H1 (cell line): ENCODE data around the gene CXCL5. TPM values are rescaled to one million over a fixed set of nuclear protein-coding genes. Genes with fewer than 3 reads are reported as not detected.

Source experiments
- CTCF ChIA-PET: fragments of 300-600 bp; sonication (Branson Sonifier 250); formaldehyde crosslinking; loops from one replicate; lab custom pipeline; 2021; ENCODE audit not compliant: partially characterized antibody; lab: Charles Lee
- POLR2A ChIA-PET: fragments of 300-600 bp; sonication (Branson Sonifier 250); formaldehyde crosslinking; loops from one replicate; lab custom pipeline; 2021; ENCODE audit warnings: inconsistent platforms; ENCODE audit not compliant: partially characterized antibody; lab: Charles Lee
- DNase-seq, 2 experiments: peaks; one replicate each; pipeline versions ENCODE4 v3.0.0 to v3.0.0-alpha.2; 2010 to 2022; ENCODE audit warnings: low spot score in 2 of 2, low read depth in 1 of 2, mixed read lengths in 1 of 2
- FAIRE-seq: peaks from 2 replicates; lab custom pipeline; 2011; peaks lifted over from hg19 to GRCh38; lab: Jason Lieb, UNC
- H2AFZ ChIP-seq: 2 replicates; pipeline ENCODE4 v1.8.1; 2012; ENCODE audit warnings: low read length, inconsistent platforms
- H2AK5ac ChIP-seq: 2 replicates; pipeline ENCODE4 v1.6.1; 2013; ENCODE audit warnings: low read depth, low read length
- H2BK120ac ChIP-seq: replicated peaks from 2 replicates; pipeline ENCODE3; 2013; ENCODE audit warnings: low read depth, low read length, inconsistent platforms
- H2BK12ac ChIP-seq: 2 replicates; pipeline ENCODE4 v1.6.1; 2013; ENCODE audit warnings: low read depth, low read length
- H2BK15ac ChIP-seq: 2 replicates; pipeline ENCODE4 v1.6.1; 2013; ENCODE audit warnings: low read length
- H2BK20ac ChIP-seq: 2 replicates; pipeline ENCODE4 v1.6.1; 2013; ENCODE audit warnings: low read length
- H2BK5ac ChIP-seq: 2 replicates; pipeline ENCODE4 v1.6.1; 2013; ENCODE audit warnings: low read depth, low read length
- H3K14ac ChIP-seq: 2 replicates; pipeline ENCODE4 v1.6.1; 2013; ENCODE audit warnings: inconsistent platforms; ENCODE audit not compliant: insufficient read length
- H3K18ac ChIP-seq: 2 replicates; pipeline ENCODE4 v1.6.1; 2013; ENCODE audit warnings: low read length; ENCODE audit errors: extremely low read depth
- H3K23ac ChIP-seq: 2 replicates; pipeline ENCODE4 v1.6.1; 2013; ENCODE audit warnings: inconsistent platforms; ENCODE audit not compliant: insufficient read length
- H3K23me2 ChIP-seq: 2 replicates; pipeline ENCODE4 v1.6.1; 2013; ENCODE audit warnings: low read depth, low read length
- H3K27ac ChIP-seq: 2 replicates; pipeline ENCODE4 v1.6.1; 2011; ENCODE audit warnings: low read depth, low read length, inconsistent platforms
- H3K27me3 ChIP-seq, 4 experiments: replicated peaks in 1 of 4; 1 replicate in 1 of 4; 2 replicates in 3 of 4; pipeline versions ENCODE4 v1.6.1 to v1.8.1; 2011 to 2013; ENCODE audit warnings: low read length in 3 of 4, mild to moderate bottlenecking in 3 of 4, inconsistent platforms in 2 of 4, mixed read lengths in 2 of 4, moderate library complexity in 1 of 4; ENCODE audit not compliant: control insufficient read depth in 3 of 4, insufficient read depth in 3 of 4; ENCODE audit errors: extremely low read depth in 1 of 4
- H3K36me3 ChIP-seq, 4 experiments: 2 replicates each; pipeline versions ENCODE4 v1.6.1 to v1.8.1; 2011 to 2013; ENCODE audit warnings: mild to moderate bottlenecking in 4 of 4, low read length in 3 of 4, moderate library complexity in 2 of 4, control low read depth in 1 of 4, inconsistent platforms in 1 of 4; ENCODE audit not compliant: insufficient read depth in 4 of 4, control insufficient read depth in 2 of 4
- H3K4ac ChIP-seq: replicated peaks from 2 replicates; pipeline ENCODE3; 2013; ENCODE audit warnings: low read length, low read depth, mixed read lengths, inconsistent platforms; ENCODE audit not compliant: insufficient read length
- H3K4me1 ChIP-seq, 4 experiments: replicated peaks in 1 of 4; 1 replicate in 1 of 4; 2 replicates in 3 of 4; pipeline versions ENCODE4 v1.6.1 to v1.8.1; 2011 to 2013; ENCODE audit warnings: low read length in 3 of 4, inconsistent platforms in 2 of 4, mixed read lengths in 1 of 4; ENCODE audit not compliant: insufficient read depth in 4 of 4, control insufficient read depth in 3 of 4
- H3K4me2 ChIP-seq, 2 experiments: 2 replicates each; pipeline versions ENCODE4 v1.6.1 to v1.8.1; 2011 to 2013; ENCODE audit warnings: low read depth in 2 of 2, low read length in 2 of 2, control low read depth in 1 of 2, inconsistent platforms in 1 of 2, mild to moderate bottlenecking in 1 of 2; ENCODE audit not compliant: insufficient read depth in 1 of 2
- H3K4me3 ChIP-seq, 4 experiments: fragments of 200-600, 300-600 bp in 1 of 4; sonication (generic), shearing (Covaris generic), sonication (Bioruptor Twin) in 1 of 4; 2 replicates each; pipeline versions ENCODE4 v1.5.1 to v1.8.1; 2011 to 2016; ENCODE audit warnings: low read length in 4 of 4, low read depth in 3 of 4, control low read depth in 2 of 4, inconsistent platforms in 2 of 4, mild to moderate bottlenecking in 2 of 4, mixed read lengths in 1 of 4, moderate library complexity in 1 of 4; ENCODE audit not compliant: insufficient read depth in 2 of 4; ENCODE audit errors: extremely low read depth in 1 of 4
- H3K56ac ChIP-seq: replicated peaks from 2 replicates; pipeline ENCODE3; 2013; ENCODE audit warnings: low read depth, mild to moderate bottlenecking, mixed read lengths, low read length, inconsistent platforms; ENCODE audit not compliant: insufficient read length
- H3K79me1 ChIP-seq: 2 replicates; pipeline ENCODE4 v1.6.1; 2013; ENCODE audit warnings: low read depth, low read length, control low read depth
- H3K79me2 ChIP-seq, 2 experiments: 2 replicates each; pipeline versions ENCODE4 v1.6.1 to v1.8.1; 2012 to 2013; ENCODE audit warnings: low read length in 2 of 2, mild to moderate bottlenecking in 2 of 2, inconsistent platforms in 1 of 2; ENCODE audit not compliant: insufficient read depth in 2 of 2, control insufficient read depth in 1 of 2
- H3K9ac ChIP-seq, 4 experiments: replicated peaks in 1 of 4; 1 replicate in 1 of 4; 2 replicates in 3 of 4; pipeline versions ENCODE4 v1.6.1 to v1.8.1; 2011 to 2013; ENCODE audit warnings: low read depth in 3 of 4, low read length in 3 of 4, control low read depth in 2 of 4, mild to moderate bottlenecking in 2 of 4, moderate library complexity in 2 of 4, inconsistent platforms in 1 of 4; ENCODE audit errors: extremely low read depth in 1 of 4
- H3K9me3 ChIP-seq, 2 experiments: 2 replicates each; pipeline versions ENCODE4 v1.6.1 to v1.8.1; 2012 to 2013; ENCODE audit warnings: mild to moderate bottlenecking in 2 of 2, moderate library complexity in 2 of 2, control low read depth in 1 of 2, inconsistent platforms in 1 of 2, low read depth in 1 of 2, low read length in 1 of 2, mixed read lengths in 1 of 2; ENCODE audit not compliant: insufficient read depth in 2 of 2
- H4K20me1 ChIP-seq, 2 experiments: replicated peaks in 1 of 2; 2 replicates each; pipeline versions ENCODE3 to v1.8.1; 2011 to 2013; ENCODE audit warnings: inconsistent platforms in 2 of 2, low read length in 2 of 2, mild to moderate bottlenecking in 1 of 2; ENCODE audit not compliant: insufficient read depth in 2 of 2, control insufficient read depth in 1 of 2
- H4K5ac ChIP-seq: 2 replicates; pipeline ENCODE4 v1.6.1; 2013; ENCODE audit warnings: low read length, low read depth, mixed read lengths, inconsistent platforms; ENCODE audit not compliant: insufficient read length
- H4K8ac ChIP-seq: 2 replicates; pipeline ENCODE4 v1.8.0; 2013; ENCODE audit warnings: mild to moderate bottlenecking, moderate library complexity, low read length, inconsistent platforms; ENCODE audit not compliant: insufficient read depth; ENCODE audit errors: extremely low read depth
- H4K91ac ChIP-seq: replicated peaks from 2 replicates; pipeline ENCODE3; 2013; ENCODE audit warnings: low read length, mixed read lengths, inconsistent platforms; ENCODE audit not compliant: insufficient read length
- BCL11A ChIP-seq, 2 experiments: IDR thresholded peaks; one replicate each; pipeline ENCODE4 v1.6.1; 2011; ENCODE audit warnings: low read depth in 2 of 2, low read length in 2 of 2, mild to moderate bottlenecking in 2 of 2
- BRCA1 ChIP-seq: IDR thresholded peaks from 2 replicates; pipeline ENCODE4 v1.6.1; 2012; ENCODE audit warnings: low read depth, low read length, improper control_type of control experiment
- KDM5A ChIP-seq: fragments of 200-600 bp; IDR thresholded peaks from 2 replicates; pipeline ENCODE4 v1.7.1; 2012; ENCODE audit warnings: mild to moderate bottlenecking, low read length, inconsistent platforms, mixed read lengths
- SP4 ChIP-seq: IDR thresholded peaks from 2 replicates; pipeline ENCODE4 v1.6.1; 2012; ENCODE audit warnings: low read length, inconsistent platforms
- TAF7 ChIP-seq: optimal IDR thresholded peaks from 2 replicates; pipeline ENCODE3; 2011; ENCODE audit warnings: low read depth, mild to moderate bottlenecking, inconsistent platforms, low read length, moderate library complexity, borderline replicate concordance
- WGBS, 2 experiments: shearing (Covaris generic) in 1 of 2; methylation state at CpG; one replicate each; pipeline versions ENCODE4 v1.1.6 to v1.1.7; 2013 to 2015; ENCODE audit warnings: low lambda C conversion rate in 2 of 2, mixed read lengths in 2 of 2, inconsistent platforms in 1 of 2, low coverage in 1 of 2, missing lambda C conversion rate in 1 of 2; ENCODE audit not compliant: insufficient replicate concordance in 2 of 2, insufficient coverage in 1 of 2, insufficient read length in 1 of 2; ENCODE audit errors: extremely low coverage in 1 of 2, missing lambda C conversion rate in 1 of 2; 5-methylcytosine and 5-hydroxymethylcytosine counted together
- polyA plus RNA-seq, 7 experiments: library from polyadenylated mRNA; depleted of rRNA in 3 of 7; stranded (reverse) in 5 of 7; unstranded in 2 of 7; fragments of >200 nt in 5 of 7; fragments of 200-250 nt in 2 of 7; gene quantifications; 1 replicate in 5 of 7; 2 replicates in 1 of 7; 4 replicates in 1 of 7; pipeline versions ENCODE4 v1.2.1 to v1.2.3, GENCODE V29; 2011 to 2013; ENCODE audit warnings: missing spikeins in 2 of 7, mixed read lengths in 2 of 7
- total RNA-seq: library from RNA; stranded (reverse); fragmentation: NEBNext Ultra II Directional; extraction: Animal tissue kit (Norgen Biotek cat#: 25700); gene quantifications from 2 replicates; pipeline ENCODE4 v1.2.1, GENCODE V29; 2021

CXCL5 gene
- total and polyA plus RNA-seq, 2 of the 8 experiments (the other 6 are each of a cell fraction or from before 2014, with no cell fraction given): 10.9 to 15.6 TPM

DNA sequence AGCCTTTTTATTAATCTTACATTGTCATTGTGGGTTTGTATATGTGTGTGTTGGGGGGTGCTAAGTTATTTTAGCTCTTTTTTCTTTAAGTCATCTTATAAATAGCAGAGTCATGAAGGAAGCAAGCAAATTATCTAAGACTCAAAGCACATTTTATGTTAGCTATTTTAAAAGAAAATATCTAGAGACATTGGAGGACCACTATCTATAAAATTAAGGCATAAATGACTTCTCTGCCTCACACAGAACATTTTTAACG lies 6.8 kb downstream of the CXCL5 start:
- Histone ChIP-seq H3K14ac (no peak overlapping the region), H3K4me2 (no peak overlapping the region), H2BK120ac (no peak overlapping the region), H2AFZ (no peak overlapping the region), H3K79me1 (no peaks in the 10 kb centered on the region), H3K4me1 (peaks cover 0 to 3% (median 0%) of the 10 kb centered on the region in 4 experiments; a peak in 1 of 7 replicates), H3K27ac (no peak overlapping the region), H2BK20ac (no peak overlapping the region), H3K56ac (no peak overlapping the region), H4K8ac (no peak overlapping the region), H2BK5ac (no peak overlapping the region), H3K9me3 (no peaks in the 10 kb centered on the region), H3K9ac (no peak overlapping the region), H2BK15ac (no peak overlapping the region), H3K4ac (no peak overlapping the region), H3K23ac (no peak overlapping the region), H3K4me3 (no peak overlapping the region), H2BK12ac (no peak overlapping the region), H4K91ac (no peak overlapping the region), H3K23me2 (no peaks in the 10 kb centered on the region), H3K18ac (no peak overlapping the region), H4K20me1 (no peaks in the 10 kb centered on the region), H3K79me2 (no peaks in the 10 kb centered on the region), H4K5ac (no peak overlapping the region), H2AK5ac (no peak overlapping the region), H3K36me3 (no peaks in the 10 kb centered on the region; a peak in 1 of 8 replicates), H3K27me3 (no peaks in the 10 kb centered on the region)
- TF ChIP-seq BRCA1: no peak
- no peak for TF ChIP-seq KDM5A
- TF ChIP-seq TAF7: no peak
- TF ChIP-seq SP4: no peak
- no peak for TF ChIP-seq BCL11A (IDR thresholded peaks at IDR 0.05; ENCODE audit: low read depth in 2 of 2, low read length in 2 of 2)
- ChIA-PET POLR2A (interaction anchor here (0.7 kb wide), 1 partner anchor 111 kb away, joined by 3 read pairs; no protein-coding TSS in a partner anchor), CTCF (interaction anchor here (0.6 to 1.1 kb wide), 2 partner anchors 12 to 736 kb away, joined by 3 read pairs; no protein-coding TSS in a partner anchor)
- WGBS, 2 experiments: 91% methylated on average over 1 of the region's 1 CpG; no CpG with 5 or more reads in 1 of the 2 experiments
- DNase-seq: no peak
- no peak for FAIRE-seq
